GM12801 (cell line): ENCODE measurements around the gene ANXA8.

ENCODE experiments used
- CTCF ChIP-seq: IDR thresholded peaks from one replicate; pipeline ENCODE4 v1.5.1; 2011; ENCODE audit warnings: control low read depth; ENCODE audit not compliant: insufficient read length; ENCODE audit errors: extremely low read depth

ANXA8 gene

DNA sequence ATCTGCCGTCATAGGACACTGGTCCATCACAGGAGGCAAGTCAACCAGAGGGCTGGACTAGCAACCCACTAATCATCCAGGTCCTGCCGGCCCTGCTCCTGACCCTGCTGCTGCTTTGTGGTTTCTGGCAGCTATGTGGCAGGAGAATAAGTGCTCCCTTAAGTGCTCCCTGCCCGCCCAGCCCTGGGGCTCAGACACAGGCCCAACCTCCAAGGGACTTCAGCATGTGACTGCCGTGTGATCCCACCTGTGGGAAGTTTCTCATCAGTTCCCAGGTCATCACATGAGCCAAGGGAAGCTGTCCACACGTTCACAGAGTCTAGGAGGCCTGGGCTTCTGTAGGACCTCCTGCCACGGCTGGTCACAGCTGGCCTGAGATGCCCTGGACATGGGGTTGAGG lies 65.6 kb downstream of the ANXA8 start:
- no peak for TF ChIP-seq CTCF
